A673 (cell line): ENCODE measurements around the gene RNF111.

ENCODE experiments used
- CTCF ChIP-seq: fragments of 300-800, 200-600 bp; sonication (generic); conservative IDR thresholded peaks from 2 replicates; pipeline ENCODE4 v1.5.1; 2017; ENCODE audit warnings: low read depth, mild to moderate bottlenecking, antibody characterized with exemption, low read length, moderate library complexity, mixed read lengths
- EZH2 ChIP-seq: fragments of 200-600 bp; sonication (generic); IDR thresholded peaks from 2 replicates; pipeline ENCODE4 v1.6.1; 2017; ENCODE audit warnings: borderline replicate concordance, low read depth, mild to moderate bottlenecking, mixed read lengths, antibody characterized with exemption, low read length; ENCODE audit not compliant: poor library complexity, severe bottlenecking

- no peak for TF ChIP-seq CTCF
- no peak for TF ChIP-seq EZH2
Measured at GRCh38 chr15:58962662-58963565, 24.5 kb upstream of the RNF111 start.
